ENCODE measurements around the gene TIMM22.

The TIMM22 gene

GRCh38 chr17:1002771-1003555, 6.0 kb downstream of the TIMM22 start:
- no peak for DNase-seq

- DNase-seq: no peak
These were observed 6.7 kb downstream of the TIMM22 start for GRCh38 chr17:1003633-1003971.

- DNase-seq: no peak
These were observed 7.2 kb downstream of the TIMM22 start for GRCh38 chr17:1003972-1004768.

- DNase-seq: no peak
These were observed 7.9 kb downstream of the TIMM22 start for GRCh38 chr17:1004769-1005295.

- no peak for DNase-seq
These were observed 8.5 kb downstream of the TIMM22 start for GRCh38 chr17:1005361-1005946.

GRCh38 chr17:1006054-1006453, 9.1 kb downstream of the TIMM22 start:
- no peak for DNase-seq

- DNase-seq: no peak
These were observed 10.5 kb downstream of the TIMM22 start for GRCh38 chr17:1007310-1008007.

- DNase-seq: no peak
These were observed 11.3 kb downstream of the TIMM22 start for GRCh38 chr17:1008008-1008761.

GRCh38 chr17:1009229-1010085, 12.5 kb downstream of the TIMM22 start:
- DNase-seq: no peak

GRCh38 chr17:1010086-1010450, 13.1 kb downstream of the TIMM22 start:
- no peak for DNase-seq

- no peak for DNase-seq
These were observed 13.7 kb downstream of the TIMM22 start for GRCh38 chr17:1010586-1010985.

- no peak for DNase-seq
These were observed 14.2 kb downstream of the TIMM22 start for GRCh38 chr17:1011138-1011537.

GRCh38 chr17:1011760-1012735, 15.1 kb downstream of the TIMM22 start:
- DNase-seq: no peak

GRCh38 chr17:1012823-1013728, 16.1 kb downstream of the TIMM22 start:
- no peak for DNase-seq

- DNase-seq: no peak
These were observed 16.8 kb downstream of the TIMM22 start for GRCh38 chr17:1013729-1014090.

GRCh38 chr17:1018547-1018946, 21.6 kb downstream of the TIMM22 start:
- DNase-seq: no peak

- DNase-seq: no peak
These were observed 22.5 kb downstream of the TIMM22 start for GRCh38 chr17:1019451-1019850.

GRCh38 chr17:1021147-1021546, 24.2 kb downstream of the TIMM22 start:
- DNase-seq: no peak

All from inflammatory macrophage (primary cell).